Keratinocyte (primary cell): ENCODE results near the gene ADAM12.

Source experiments
- CTCF ChIP-seq, 3 experiments: IDR thresholded peaks in 1 of 3; conservative IDR thresholded peaks in 1 of 3; optimal IDR thresholded peaks in 1 of 3; 2 replicates in 2 of 3; 3 replicates in 1 of 3; pipeline versions ENCODE3 to v1.5.1; 2011; ENCODE audit warnings: low read length in 3 of 3, mild to moderate bottlenecking in 3 of 3, moderate library complexity in 2 of 3, control low read depth in 1 of 3, inconsistent platforms in 1 of 3; ENCODE audit not compliant: insufficient read depth in 2 of 3; ENCODE audit errors: extremely low read depth in 1 of 3
- EZH2 ChIP-seq: IDR thresholded peaks from one replicate; pipeline ENCODE4 v1.6.1; 2012; ENCODE audit warnings: inconsistent platforms, mild to moderate bottlenecking, low read length, moderate library complexity

- TF ChIP-seq CTCF (optimal IDR thresholded peaks at IDR 0.05 in 1 of 3, IDR thresholded peaks at IDR 0.05 in 1 of 3, conservative IDR thresholded peaks at IDR 0.05 in 1 of 3; ENCODE audit: extremely low read depth in 1 of 3, insufficient read depth in 2 of 3, low read length in 3 of 3) (no peak), EZH2 (no peak)
These were observed 231.1 kb downstream of the ADAM12 start for GRCh38 chr10:126157189-126157588.
